Nephron progenitor cell (in vitro differentiated cells): ENCODE measurements around the gene ZNF318.

Experiments
- DNase-seq: peaks from one replicate; pipeline ENCODE4 v3.0.0; 2021
- H3K27ac Mint-ChIP-seq: 2 replicates; pipeline ENCODE4 v1.8.0; 2021; ENCODE audit warnings: mild to moderate bottlenecking, moderate library complexity, mixed read lengths
- H3K27me3 Mint-ChIP-seq: 2 replicates; pipeline ENCODE4 v1.8.0; 2021; ENCODE audit warnings: mild to moderate bottlenecking, low read depth, mixed read lengths; ENCODE audit not compliant: poor library complexity
- H3K36me3 Mint-ChIP-seq: 2 replicates; pipeline ENCODE4 v1.8.0; 2021; ENCODE audit warnings: low read depth, mixed read lengths
- H3K4me1 Mint-ChIP-seq: 2 replicates; pipeline ENCODE4 v1.8.0; 2021; ENCODE audit warnings: mixed read lengths
- H3K4me3 Mint-ChIP-seq: 2 replicates; pipeline ENCODE4 v1.8.0; 2021; ENCODE audit warnings: mild to moderate bottlenecking, moderate library complexity, mixed read lengths
- H3K9me3 Mint-ChIP-seq: 2 replicates; pipeline ENCODE4 v1.8.0; 2021; ENCODE audit warnings: mild to moderate bottlenecking, moderate library complexity, mixed read lengths
- TF ChIP-seq, protein P1 (sequence below): fragments of 200-600 bp; sonication (generic); IDR thresholded peaks from 2 replicates; pipeline ENCODE4 v1.5.0; 2021; ENCODE audit warnings: antibody characterized with exemption

ZNF318 gene

DNA sequence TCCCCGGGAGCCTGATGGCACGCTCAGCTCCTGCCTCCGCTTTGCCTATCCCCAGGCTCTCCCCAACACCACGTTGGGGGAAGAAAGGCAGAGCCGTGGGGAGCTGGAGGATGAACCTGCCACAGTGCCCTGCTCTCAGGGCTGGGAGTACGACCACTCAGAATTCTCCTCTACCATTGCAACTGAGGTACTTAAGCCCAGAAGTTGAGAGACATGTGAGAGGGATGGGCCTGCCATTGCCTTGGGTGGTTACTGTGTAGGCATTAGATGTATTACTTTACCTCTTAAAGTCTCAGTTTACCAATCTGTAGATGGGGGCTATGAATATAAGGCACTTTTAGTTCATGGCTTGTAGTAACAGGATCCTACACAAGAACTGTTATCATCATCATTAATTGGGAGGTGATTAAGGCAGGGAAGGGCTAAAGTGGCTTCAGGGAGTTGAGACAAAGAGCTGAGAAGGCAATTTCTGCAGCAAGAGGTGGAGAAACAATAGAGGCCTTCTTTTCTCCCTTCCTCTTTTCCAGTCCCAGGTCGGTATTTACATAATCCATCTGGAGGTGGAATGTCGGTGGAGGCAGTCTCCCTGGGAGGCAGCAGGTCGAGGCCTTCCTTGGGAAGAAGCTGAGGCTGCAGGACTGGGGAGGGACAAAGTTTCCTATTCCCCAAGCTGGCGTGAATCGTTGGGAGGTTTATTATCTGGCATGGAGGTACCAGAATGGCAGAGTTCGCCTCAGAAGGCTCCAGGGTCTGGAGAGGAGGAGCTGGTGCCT, 70.7 kb downstream of the ZNF318 start:
- H3K4me3 Mint-ChIP-seq, result no peak overlapping the region
- no peak overlapping the region for H3K27ac Mint-ChIP-seq
- H3K27me3 Mint-ChIP-seq, result peaks cover 12% of the 10 kb centered on the region
- H3K9me3 Mint-ChIP-seq, result no peaks in the 10 kb centered on the region
- H3K4me1 Mint-ChIP-seq, result peaks cover 11% of the 10 kb centered on the region
- H3K36me3 Mint-ChIP-seq, result no peaks in the 10 kb centered on the region
- no peak for DNase-seq
- TF ChIP-seq, protein P1, sequence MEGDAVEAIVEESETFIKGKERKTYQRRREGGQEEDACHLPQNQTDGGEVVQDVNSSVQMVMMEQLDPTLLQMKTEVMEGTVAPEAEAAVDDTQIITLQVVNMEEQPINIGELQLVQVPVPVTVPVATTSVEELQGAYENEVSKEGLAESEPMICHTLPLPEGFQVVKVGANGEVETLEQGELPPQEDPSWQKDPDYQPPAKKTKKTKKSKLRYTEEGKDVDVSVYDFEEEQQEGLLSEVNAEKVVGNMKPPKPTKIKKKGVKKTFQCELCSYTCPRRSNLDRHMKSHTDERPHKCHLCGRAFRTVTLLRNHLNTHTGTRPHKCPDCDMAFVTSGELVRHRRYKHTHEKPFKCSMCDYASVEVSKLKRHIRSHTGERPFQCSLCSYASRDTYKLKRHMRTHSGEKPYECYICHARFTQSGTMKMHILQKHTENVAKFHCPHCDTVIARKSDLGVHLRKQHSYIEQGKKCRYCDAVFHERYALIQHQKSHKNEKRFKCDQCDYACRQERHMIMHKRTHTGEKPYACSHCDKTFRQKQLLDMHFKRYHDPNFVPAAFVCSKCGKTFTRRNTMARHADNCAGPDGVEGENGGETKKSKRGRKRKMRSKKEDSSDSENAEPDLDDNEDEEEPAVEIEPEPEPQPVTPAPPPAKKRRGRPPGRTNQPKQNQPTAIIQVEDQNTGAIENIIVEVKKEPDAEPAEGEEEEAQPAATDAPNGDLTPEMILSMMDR, result no peak

DNA sequence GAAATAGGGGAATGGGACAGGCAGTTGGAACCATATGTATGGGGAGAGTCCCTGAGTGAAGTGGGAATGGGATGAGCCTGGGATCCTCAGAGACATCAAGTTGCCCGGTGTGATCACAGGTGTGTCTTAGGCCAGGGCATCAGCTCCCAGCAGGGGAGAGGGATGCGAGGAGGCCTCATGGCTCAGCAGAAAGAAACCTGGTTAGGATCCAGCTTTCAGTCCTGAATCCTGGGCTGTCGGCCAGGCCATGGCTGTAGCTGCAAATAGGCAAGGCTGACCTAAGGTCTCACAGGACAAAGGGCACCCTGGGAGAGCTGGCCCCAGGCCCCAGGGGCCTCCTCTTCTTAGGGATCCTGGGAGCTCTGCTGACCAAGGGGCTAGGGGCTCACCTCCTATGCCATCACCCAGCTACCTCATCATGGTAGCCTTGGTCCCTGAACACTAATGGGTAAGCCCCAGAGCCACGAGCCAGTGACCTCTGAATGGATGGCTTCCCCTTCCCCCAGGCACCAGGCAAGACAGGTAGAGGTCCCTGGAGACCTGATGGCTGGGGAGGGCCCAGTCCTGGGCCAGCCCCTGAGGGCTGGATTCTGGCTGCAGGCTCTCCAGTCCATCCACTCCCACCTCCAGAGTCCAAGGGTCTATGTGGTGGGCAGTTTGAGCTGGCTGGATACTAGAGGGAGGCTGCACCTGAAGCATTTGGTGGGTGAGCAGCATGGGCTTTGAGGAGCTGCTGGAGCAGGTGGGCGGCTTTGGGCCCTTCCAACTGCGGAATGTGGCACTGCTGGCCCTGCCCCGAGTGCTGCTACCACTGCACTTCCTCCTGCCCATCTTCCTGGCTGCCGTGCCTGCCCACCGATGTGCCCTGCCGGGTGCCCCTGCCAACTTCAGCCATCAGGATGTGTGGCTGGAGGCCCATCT, 71.5 kb downstream of the ZNF318 start, which contains the start of gene SLC22A7:
Gene SLC22A7 (plus strand): TSS at position 617 of the 921 bp plus-strand sequence. CDS start 99 bp downstream, at position 716.
- TF ChIP-seq, protein P1, result no peak
- Mint-ChIP-seq H3K4me1 (peaks cover 11% of the 10 kb centered on the region), H3K4me3 (no peak within 1 kb of the TSS), H3K9me3 (no peaks in the 10 kb centered on the region), H3K27me3 (peaks cover 15% of the 10 kb centered on the region), H3K36me3 (no peaks in the 10 kb centered on the region), H3K27ac (no peak within 1 kb of the TSS)
- DNase-seq, result no peak

DNA sequence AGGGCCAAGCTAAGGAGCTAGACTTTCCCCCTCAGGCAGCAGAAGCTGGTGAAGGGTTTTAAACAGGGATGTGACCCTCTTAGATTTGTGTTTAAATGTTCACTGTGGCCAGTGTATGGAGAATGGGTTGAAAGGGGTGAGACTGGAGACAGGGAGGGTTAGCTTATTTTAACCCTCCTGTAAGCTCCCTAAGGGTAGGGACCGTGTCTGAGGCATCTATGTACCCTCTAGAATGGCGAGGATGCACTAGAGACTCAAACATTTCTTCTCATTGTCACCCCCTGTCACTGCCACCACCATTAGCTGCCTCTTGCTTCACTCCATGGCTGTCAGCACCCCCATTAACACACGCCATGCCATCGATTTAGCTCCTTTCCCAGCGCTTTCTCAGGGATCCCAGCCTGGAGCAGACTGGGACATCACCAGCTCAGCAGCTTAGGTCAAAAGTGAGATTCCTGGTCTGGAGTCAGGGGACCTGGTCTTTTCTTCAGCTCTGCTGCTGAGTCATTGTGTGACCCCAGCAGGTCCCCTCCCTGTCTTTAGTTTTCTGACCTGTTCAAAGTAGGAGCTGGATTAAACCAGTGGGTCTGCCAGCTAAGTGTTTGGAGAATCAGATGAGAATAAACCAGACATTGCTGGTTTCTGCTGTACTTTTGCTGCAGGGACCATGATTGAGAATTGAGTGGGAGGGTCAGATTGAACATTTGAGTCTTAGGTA, 72.5 kb downstream of the ZNF318 start:
- DNase-seq, result no peak
- Mint-ChIP-seq H3K4me3 (no peak overlapping the region), H3K9me3 (no peaks in the 10 kb centered on the region), H3K36me3 (no peaks in the 10 kb centered on the region), H3K27me3 (peaks cover 19% of the 10 kb centered on the region), H3K4me1 (peaks cover 9% of the 10 kb centered on the region), H3K27ac (no peak overlapping the region)
- TF ChIP-seq, protein P1, result no peak

DNA sequence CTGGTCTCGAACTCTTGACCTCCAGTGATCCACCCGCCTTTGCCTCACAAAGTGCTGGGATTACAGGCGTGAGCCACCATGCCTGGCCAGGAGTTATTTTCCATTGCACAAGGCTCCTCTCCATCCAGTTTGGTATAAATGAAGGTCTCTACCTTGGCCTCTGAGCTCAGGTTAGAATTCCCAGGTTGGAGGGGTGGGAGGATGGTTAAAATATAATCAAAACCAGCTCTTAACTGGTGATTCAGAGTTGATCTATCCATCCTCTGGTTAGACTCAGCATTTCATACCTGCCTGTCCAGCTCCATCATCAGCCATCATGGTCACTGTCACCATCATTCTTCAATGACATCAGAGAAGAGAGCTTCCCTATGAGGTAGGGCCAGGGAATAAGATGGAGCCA, 74.0 kb downstream of the ZNF318 start:
- H3K4me1 Mint-ChIP-seq, result peaks cover 6% of the 10 kb centered on the region
- DNase-seq, result no peak
- no peak overlapping the region for H3K4me3 Mint-ChIP-seq
- no peaks in the 10 kb centered on the region for H3K9me3 Mint-ChIP-seq
- H3K27me3 Mint-ChIP-seq, result peaks cover 23% of the 10 kb centered on the region
- TF ChIP-seq, protein P1, result no peak
- H3K36me3 Mint-ChIP-seq, result no peaks in the 10 kb centered on the region
- H3K27ac Mint-ChIP-seq, result no peak overlapping the region

GRCh38 chr6:43294536-43294935, 74.9 kb downstream of the ZNF318 start:
- Mint-ChIP-seq H3K4me1 (no peaks in the 10 kb centered on the region), H3K9me3 (no peaks in the 10 kb centered on the region), H3K4me3 (no peak overlapping the region), H3K36me3 (no peaks in the 10 kb centered on the region), H3K27me3 (peaks cover 19% of the 10 kb centered on the region), H3K27ac (no peak overlapping the region)
- no peak for DNase-seq
- TF ChIP-seq, protein P1, result no peak
